Fibroblast of skin of abdomen (primary cell): ENCODE data around the gene UBE2E2.
"Not testable (repeated sequence)": the region's sequence is repeated elsewhere in the genome, so short reads cannot be mapped to it uniquely, and the experiment has no call there.

Source experiments
- DNase-seq: peaks from one replicate; pipeline ENCODE4 v3.0.0-alpha.2; 2013

The UBE2E2 gene

GRCh38 chr3:23331141-23331935 lies 128.2 kb downstream of the UBE2E2 start:
- no peak for DNase-seq

- no peak for DNase-seq
Measured at GRCh38 chr3:23333633-23334032, 130.5 kb downstream of the UBE2E2 start.

DNA sequence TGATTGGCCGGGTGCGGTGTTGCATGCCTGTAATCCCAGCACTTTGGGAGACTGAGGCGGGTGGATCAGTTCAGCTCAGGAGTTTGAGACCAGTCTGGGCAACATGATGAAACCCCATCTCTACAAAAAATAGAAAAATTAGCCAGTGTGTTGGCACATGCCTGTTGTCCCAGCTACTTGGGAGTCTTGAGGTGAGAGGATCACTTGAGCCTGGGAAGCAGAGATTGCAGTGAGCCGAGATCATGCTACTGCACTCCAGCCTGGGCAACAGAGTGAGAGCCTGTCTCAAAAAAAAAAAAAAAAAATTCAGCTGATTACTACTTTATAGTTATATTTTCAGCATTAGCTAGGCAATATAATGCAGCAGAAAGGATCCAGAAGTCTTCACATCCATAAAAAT lies 133.7 kb downstream of the UBE2E2 start:
- DNase-seq, result not testable (repeated sequence)

- no peak for DNase-seq
Measured at GRCh38 chr3:23341147-23341838, 138.2 kb downstream of the UBE2E2 start.

GRCh38 chr3:23342343-23342742 lies 139.2 kb downstream of the UBE2E2 start:
- DNase-seq, result no peak

GRCh38 chr3:23343509-23343908 lies 140.4 kb downstream of the UBE2E2 start:
- DNase-seq, result no peak

DNA sequence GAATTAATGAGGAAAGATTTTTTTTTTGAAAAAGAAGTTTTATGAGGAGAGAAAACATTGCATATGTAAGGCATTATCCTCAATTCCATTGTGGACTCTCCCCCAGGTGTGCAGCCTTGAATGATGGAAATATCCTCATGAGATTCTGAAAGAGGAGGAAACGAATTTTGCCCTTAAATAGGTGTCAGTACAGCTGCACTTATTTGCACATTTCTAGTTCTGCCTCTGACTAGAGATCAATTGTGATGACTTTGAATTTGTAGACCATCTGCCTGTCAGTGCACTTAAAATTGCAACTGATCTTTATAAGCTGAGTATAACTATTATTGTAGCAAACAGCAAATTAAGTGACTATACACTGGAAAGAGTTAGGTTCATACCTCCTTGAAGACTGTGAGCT lies 141.8 kb downstream of the UBE2E2 start:
- DNase-seq, result no peak

DNA sequence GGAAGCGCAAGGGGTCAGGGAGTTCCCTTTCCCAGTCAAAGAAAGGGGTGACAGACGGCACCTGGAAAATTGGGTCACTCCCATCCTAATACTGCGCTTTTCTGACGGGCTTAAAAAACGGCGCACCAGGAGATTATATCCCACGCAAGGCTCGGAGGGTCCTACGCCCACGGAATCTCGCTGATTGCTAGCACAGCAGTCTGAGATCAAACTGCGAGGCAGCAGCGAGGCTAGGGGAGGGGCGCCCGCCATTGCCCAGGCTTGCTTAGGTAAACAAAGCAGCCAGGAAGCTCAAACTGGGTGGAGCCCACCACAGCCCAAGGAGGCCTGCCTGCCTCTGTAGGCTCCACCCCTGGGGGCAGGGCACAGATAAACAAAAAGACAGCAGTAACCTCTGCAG lies 146.3 kb downstream of the UBE2E2 start:
- not testable (repeated sequence) for DNase-seq

- DNase-seq, result no peak
Measured at GRCh38 chr3:23356169-23356568, 153.0 kb downstream of the UBE2E2 start.

DNA sequence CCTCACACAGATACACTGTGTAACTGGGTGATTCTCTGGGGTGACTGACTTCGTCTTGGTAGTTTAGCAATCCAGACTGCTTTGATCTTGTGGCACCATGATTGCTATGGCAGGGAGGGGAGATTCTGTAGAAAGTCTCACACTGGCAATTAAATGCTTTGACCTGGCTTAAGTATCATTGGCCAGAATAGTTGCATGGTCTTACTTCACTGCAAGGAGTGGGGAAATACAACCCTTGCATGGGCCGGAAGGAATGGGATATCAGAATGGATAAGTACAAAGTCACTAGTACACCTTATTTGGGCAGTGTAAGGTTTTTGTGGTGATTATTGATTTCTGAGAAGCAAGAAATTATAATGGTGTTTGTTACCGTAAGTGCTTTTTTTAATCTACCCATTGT lies 153.8 kb downstream of the UBE2E2 start:
- no peak for DNase-seq

- DNase-seq, result no peak
Measured at GRCh38 chr3:23359116-23359515, 156.0 kb downstream of the UBE2E2 start.

- no peak for DNase-seq
Measured at GRCh38 chr3:23365066-23365465, 161.9 kb downstream of the UBE2E2 start.

DNA sequence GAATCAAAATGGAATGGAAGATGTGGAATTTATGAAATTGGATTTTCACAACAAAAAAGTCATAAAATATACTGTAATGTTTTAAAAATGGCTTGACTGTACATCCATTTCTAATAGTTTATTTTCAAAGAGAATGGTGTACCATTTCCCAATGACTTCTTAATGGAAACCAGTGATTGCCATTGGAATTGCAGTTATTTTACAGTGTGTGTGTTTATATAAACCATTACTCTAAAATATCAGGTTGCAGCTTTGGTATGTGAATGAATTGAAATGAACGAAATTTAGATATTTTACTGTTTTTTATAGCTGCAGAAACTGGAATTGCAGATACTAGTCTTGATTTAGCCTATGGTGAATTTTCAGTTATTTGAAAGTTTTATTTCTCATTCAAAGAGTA lies 165.6 kb downstream of the UBE2E2 start:
- DNase-seq, result no peak

DNA sequence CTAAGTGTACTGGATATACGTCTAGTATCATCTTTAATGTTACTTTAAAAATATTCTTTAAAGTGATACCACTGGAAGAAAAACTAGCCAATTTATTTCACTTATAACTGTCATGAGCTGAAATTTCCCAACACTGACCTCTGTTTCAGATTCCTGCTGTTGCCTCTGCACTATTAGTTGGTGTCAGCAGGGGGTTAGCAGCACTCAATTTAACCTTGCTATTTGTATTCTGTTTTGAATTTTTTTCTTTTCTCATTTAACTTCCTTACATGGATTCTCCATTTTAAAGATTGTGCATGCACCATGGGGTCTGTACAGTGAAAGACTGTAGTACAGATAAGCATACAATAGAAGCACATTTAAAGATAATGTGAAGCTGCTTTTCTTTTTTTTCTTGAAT lies 169.2 kb downstream of the UBE2E2 start:
- no peak for DNase-seq

DNA sequence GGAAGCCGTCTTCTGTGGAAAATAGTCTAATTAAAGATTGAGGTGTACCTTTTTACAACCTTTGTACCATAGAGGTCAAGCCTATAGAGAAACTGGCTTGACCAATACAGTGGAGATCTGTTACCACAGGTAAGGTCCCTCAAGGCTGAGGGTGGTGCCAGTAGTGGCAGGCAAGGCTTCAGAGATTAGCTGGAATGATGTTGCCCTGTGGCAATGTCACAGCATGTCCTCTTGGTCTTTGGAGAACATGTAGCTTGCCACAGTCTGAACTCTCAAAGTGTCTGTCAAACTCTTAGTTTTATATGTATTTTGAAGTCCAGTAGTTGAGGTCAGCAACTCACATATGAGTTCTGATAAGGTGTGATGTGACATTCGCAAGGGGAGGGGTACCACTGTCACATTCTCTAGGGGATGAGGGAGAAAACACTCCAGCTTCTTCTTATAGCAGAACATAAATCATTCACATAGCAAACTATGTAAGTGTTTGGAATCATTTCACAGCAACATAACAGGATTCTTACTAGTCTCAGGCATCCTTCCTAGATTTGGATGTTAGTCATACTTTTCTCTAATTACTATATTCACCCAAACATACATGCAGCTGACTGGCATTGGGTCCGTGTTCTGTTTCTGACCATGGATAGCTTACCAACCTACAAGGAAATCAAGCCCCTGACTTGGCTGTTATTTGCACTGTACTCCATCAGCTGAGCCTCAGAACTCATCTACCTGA lies 173.6 kb downstream of the UBE2E2 start:
- DNase-seq, result peak; percentile 12

DNA sequence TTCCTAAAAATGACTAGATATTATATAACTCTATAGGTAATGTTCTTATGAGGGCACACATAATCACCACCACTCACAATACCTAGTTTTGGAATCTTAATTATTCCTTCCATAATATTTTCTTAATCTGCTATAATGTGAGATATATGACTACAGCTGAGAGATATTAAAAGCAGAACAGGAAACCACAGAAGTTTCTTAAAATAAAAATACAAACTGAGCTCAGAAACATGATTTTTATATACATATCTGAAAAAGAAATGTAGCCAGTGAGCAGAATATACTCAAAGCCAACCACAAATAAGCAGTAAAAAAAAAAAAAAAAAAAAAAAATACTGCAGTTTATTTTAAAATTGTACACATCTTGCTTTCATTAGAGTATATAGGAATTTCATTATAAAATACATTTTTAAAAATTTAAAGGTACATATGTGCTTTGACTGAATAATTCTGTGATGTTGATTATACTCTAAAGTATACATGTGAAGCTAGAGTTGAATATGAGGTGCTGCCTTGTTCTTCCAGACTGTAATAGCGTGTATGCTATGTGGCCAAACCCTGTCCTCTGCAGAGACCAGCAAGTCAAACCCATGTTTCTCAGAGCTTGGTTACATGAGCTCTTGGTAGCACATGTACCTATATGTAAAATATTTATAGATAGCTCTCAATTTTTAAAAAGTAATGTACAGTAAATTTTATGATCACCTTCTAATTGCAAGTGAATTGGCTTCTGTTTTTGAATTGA lies 175.0 kb downstream of the UBE2E2 start:
- no peak for DNase-seq

DNA sequence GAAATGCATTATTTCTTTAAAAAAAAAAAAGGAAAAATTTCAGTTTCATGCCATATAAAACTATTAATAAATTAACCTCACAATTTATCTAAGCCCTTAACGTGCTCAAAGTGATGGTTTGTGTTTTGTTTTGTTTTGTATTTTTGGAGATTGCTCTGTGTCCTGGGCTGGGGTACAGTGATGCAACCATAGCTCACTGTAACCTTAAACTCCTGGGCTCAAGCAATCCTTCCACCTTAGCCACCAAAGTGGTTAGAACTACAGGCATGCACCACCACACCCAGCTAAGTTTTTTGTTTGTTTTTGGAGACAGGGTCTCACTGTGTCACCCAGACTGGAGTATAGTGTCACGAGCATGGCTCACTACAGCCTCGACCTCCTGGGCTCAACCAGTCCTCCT lies 180.7 kb downstream of the UBE2E2 start:
- DNase-seq, result no peak

DNA sequence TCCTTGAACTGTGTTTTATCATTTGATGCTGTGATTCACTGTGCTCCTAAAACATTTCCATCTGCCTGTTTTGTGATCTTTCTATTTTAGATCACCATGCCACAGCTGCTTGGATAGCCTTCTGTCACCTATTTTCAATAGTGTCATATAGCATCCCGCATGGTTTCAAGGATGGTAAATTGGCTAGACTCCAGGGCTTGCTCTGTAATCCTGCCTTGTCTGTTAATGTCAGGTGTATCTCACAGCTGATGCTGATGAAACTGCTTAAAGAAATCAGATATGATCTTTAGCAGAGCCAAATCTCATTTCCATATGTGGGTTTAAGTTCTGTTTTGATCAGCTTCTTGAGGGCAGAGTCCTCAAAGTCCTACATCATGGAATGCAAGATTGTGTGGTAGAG lies 182.2 kb downstream of the UBE2E2 start:
- DNase-seq, result no peak

DNA sequence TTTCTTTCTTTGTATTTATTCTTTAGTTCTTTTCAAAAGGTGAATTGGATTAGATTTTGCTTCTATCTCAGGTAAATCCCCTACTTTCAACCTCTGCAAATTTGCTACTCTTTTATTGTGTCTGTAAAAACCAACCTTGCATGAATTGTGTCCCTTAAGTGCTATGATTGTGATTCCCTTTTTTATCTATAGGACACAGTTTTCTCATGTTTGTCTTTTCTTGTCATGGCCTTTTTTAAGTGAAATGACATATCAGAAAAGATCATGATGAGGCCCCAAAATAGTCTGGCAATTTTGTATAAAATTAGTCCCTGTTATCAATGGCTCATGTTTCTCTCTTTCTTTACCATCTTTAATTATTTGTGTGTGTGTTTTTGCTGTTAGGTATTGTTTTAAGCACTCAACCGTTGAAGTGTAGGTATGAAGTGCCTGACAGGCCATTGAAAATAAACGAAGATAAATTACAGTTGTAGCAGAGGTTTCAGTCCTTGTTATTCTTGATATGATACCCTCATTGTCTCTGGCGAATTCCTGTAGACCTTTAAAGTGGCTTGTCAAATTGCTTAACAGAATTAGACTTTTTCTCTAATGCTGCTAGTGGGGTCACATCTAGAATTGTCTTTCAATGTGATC lies 184.3 kb downstream of the UBE2E2 start:
- DNase-seq, result no peak

DNA sequence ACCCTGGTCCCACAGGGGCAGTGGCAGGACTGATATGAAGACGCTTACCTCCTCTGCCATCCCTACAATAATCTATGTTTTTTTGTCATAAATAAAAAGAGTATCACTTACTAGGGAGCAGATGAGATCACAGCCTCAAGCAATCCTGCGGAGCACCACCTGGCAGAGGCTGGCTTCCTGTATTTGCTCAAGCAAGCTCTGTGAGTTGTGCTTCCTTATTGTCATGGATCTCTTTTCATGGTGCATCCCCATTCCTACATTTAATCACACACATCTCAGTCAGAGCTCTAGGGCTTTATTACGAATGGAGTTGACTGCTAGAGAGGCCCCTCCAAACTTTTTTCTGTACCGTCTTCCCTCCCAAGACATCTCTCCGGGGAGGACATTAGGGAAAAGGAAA lies 186.0 kb downstream of the UBE2E2 start:
- DNase-seq, result no peak

DNA sequence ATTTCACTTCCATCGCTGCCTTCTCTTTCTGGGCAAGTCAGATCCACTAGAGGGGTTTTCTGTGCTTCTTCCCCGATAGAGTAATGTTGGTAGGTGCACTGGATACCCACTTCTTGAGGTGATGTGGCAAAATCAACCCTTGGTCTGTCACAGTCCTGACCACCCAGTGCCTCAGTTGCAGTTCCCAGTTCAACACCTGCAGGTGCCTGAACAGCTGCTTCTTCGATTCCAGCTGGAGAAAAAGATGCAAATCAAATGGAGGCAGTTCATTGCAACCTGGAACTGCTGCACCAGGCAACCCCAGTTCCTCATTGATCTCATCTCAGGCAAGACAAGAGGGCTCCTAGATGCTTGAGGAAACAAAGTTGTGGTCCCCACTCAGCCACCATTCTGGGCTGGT lies 186.6 kb downstream of the UBE2E2 start:
- DNase-seq, result no peak

DNA sequence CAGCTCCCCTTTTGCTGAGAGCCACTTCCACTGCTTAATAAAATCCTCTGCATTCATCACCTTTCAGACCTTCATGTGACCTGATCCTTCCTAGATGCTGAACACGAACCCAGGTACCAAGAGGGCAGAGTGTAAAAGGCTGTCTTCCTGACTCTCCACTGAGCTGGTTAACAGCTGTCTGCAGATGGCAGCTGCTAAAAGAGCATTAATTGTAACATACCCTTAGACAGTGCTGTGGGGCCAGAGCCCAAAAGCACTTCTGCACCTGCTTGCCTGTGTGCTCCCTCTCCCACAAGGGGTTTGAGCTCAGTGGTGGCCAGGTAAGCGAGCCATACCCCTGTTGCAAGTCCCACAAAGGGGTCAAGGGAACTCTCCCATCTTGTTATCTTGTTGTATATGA lies 187.3 kb downstream of the UBE2E2 start:
- no peak for DNase-seq
